Ureter (tissue), 1 donor: Measurements from ENCODE around the gene THRAP3. TPM values are rescaled to one million over a fixed set of nuclear protein-coding genes. Genes with fewer than 3 reads are reported as not detected.
"Not testable (repeated sequence)": the region's sequence is repeated elsewhere in the genome, so short reads cannot be mapped to it uniquely, and the experiment has no call there.

Experiments used
- DNase-seq: peaks from one replicate; pipeline ENCODE4 v3.0.0-alpha.2; 2020; ENCODE audit warnings: low spot score
- total RNA-seq: library from RNA; stranded (reverse); gene quantifications from one replicate; pipeline ENCODE4 v1.2.4, GENCODE V29; 2023
- donor health status: DM: yes; HTN: yes; CAD: no.

Gene THRAP3
- total RNA-seq, 1 donor from 2014 or later: 129 TPM

- DNase-seq: no peak
Measured at GRCh38 chr1:36251794-36252481, 27.7 kb downstream of the THRAP3 start.

GRCh38 chr1:36252482-36252824 lies 28.2 kb downstream of the THRAP3 start:
- not testable (repeated sequence) for DNase-seq

GRCh38 chr1:36253161-36253862 lies 29.1 kb downstream of the THRAP3 start:
- DNase-seq: no peak

- DNase-seq: no peak
Measured at GRCh38 chr1:36256558-36257374, 32.5 kb downstream of the THRAP3 start.

GRCh38 chr1:36257375-36257767 lies 33.1 kb downstream of the THRAP3 start:
- no peak for DNase-seq

GRCh38 chr1:36258960-36259344 lies 34.7 kb downstream of the THRAP3 start:
- no peak for DNase-seq

DNA sequence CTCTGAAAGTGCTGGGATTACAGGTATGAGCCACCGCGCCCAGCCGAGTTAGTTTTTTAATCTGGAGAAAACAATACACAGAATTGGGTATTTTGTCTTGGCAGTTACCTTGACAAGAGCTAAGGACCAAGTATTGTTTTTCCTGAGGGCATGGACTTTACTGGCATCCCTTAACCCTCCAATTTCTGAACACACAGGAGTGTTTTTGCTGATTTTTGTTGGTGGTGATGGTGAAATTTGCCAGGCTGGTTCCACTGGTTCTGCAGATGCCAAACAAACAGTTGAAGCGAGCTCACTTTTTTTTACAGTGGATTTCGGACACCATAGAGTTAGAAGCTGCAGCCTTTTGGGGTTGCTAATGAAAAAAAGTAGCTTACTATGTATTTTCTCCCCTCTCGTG lies 44.7 kb downstream of the THRAP3 start:
- DNase-seq: no peak

- DNase-seq: no peak
Measured at GRCh38 chr1:36269408-36269838, 45.2 kb downstream of the THRAP3 start.

- DNase-seq: no peak
Measured at GRCh38 chr1:36273024-36273423, 48.8 kb downstream of the THRAP3 start.

DNA sequence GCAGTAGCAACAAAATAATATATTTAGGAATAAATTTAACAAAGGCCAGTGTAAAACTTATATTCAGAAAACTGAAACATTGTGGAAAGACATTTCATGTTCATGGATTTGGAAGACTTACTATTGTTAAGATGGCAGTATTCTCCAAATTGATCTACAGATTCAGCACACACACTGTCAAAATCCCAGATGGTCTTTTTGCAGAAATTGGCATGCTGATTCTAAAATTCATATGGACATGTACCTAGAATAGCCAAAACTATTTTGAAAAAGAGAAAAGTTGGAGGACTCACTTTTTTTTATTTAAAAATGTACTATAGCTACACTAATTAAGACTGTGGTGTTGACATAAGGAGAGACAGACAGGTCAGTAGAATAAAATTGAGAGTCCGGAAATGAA lies 50.0 kb downstream of the THRAP3 start:
- no peak for DNase-seq

DNA sequence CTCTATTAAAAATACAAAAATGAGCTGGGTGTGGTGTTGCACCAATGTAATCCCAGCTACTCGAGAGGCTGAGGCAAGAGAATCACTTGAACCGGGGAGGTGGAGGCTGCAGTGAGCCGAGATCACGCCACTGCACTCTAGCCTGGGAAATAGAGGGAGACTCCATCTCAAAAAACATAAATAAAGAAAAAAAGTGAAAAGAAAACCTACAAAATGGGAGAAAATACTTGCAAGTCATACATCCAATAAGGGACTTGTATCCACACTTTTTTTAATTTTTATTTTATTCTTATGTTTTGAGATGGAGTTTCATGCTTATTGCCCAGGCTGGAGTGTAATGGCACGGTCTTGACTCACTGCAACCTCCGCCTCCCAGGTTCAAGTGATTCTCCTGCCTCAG lies 52.4 kb downstream of the THRAP3 start:
- DNase-seq: no peak

DNA sequence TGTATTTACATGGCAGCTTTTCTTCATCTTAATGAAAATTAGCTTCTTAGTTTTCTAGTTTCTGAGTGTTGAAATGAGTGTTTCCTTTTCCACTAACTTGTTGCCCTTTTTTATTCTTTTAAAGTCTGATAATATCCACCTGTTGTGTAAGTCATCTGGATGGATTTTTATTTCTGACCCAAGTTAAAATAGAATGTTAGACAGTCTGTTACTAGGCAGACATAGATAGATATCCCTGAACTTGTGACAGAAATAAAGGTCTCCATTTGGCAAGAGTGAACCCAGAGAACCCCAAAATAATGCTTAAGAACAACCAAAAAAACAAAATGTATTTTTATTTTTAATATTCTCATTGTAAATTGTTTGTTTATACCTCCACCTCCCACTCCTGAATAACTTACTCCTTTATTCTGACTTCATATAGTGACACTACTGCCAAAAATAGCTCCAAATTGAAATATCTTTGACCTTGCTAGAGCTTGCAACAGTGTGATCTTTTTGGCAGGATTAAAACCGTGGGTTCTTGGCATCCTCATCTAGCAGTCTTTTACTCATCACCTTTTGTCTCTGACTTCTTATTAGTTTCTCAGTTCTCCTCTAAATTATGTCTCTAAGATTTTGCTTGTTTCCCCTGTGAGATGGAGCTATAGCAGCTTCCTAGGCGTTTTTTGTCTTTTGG lies 55.0 kb downstream of the THRAP3 start:
- no peak for DNase-seq

DNA sequence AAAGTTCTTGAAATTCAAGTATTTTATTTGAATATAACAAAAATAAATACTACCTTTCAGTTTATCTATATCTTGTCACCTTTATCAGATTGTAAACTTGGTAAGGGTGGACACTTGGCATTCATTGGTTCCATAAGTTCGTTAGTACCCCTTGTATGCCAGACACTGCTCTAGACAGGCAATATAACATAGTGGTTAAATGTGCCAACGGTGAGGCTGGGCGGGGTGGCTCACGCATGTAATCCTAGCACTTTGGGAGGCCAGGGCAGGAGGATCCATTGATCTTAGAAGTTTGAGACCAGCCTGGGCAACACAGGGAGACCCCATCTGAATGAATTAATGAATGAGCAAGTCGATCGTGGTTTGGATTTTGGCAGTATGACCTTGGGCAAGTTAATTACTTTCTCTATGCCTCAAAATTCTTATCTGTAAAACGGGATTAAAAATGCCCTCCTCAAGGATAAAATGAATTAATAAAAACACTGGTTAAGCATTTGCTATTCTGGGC lies 55.6 kb downstream of the THRAP3 start:
- DNase-seq: no peak

GRCh38 chr1:36284061-36284460 lies 59.8 kb downstream of the THRAP3 start:
- DNase-seq: no peak

- no peak for DNase-seq
Measured at GRCh38 chr1:36284517-36284916, 60.3 kb downstream of the THRAP3 start.

DNA sequence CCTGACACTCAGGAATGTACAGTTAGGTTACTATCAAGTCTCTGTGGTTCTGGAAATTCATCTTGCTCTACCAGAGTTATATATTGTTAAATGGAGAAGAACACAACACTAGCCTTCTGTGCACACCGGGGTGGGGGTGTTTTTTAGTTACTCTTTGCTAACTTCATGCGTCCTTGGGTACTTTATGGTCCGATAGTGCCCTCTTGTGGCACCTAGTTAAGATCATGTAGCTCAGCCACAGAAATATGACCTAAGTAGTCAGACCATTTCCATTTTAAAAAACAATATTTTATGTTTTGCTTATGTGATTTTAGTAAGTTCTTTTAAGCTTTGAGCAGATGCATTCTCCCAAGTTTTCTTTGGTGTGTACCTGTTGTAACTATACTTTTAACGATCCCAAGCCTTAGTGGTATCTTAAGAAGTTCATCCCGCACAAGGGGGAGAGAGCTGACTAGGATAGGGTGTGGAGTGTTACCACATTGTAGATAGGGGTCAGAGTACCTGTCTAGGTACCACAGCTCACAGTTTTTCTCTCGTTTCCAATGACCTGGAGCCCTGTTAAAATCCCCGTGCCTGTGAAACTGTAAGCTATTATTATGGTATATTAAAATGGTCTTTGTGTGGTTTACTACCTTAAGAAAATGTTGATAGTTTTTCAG lies 61.3 kb downstream of the THRAP3 start:
- DNase-seq: peak; percentile 73

- DNase-seq: no peak
Measured at GRCh38 chr1:36286802-36287201, 62.6 kb downstream of the THRAP3 start.

DNA sequence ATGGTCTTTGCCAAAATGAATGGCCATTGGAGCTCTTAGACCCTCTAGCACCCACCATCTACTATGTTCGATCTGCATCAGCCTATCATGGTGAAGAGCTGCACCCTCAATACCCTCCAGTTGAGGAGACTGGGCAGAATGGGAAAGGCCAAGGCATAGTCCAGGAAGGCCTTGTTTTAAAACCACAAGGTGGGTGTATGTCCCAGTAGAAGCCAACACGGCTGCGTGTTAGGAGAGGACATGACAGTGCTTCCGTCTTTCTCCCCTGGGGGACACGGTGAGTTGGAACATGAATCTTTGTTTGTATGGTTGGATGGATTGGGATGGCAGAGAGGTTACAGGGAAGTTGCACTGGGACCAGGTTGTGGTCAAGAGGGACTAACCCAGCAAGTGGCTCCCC lies 63.4 kb downstream of the THRAP3 start:
- DNase-seq: no peak

GRCh38 chr1:36295390-36295789 lies 71.1 kb downstream of the THRAP3 start:
- no peak for DNase-seq

GRCh38 chr1:36297062-36297461 lies 72.8 kb downstream of the THRAP3 start:
- DNase-seq: no peak

DNA sequence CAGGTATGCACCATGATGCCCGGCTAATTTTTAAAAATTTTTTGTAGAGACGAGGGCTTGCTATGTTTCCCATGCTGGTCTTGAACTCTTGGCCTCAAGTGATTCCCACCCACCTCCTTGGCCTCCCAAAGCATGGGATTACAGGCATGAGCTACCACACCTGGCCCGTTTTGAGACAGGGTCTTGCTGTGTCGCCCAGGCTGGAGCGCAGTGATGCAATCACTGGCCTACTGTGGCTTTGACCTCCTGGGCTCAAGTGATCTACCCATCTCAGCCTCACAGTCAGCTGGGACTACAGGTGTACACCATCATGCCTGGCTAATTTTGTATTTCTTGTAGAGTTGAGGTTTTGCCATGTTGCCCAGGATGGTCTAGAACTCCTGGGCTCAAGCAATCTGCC lies 74.4 kb downstream of the THRAP3 start:
- no peak for DNase-seq
